Measurements from ENCODE around the gene FAM124B. TPM values are rescaled to one million over a fixed set of nuclear protein-coding genes. Genes with fewer than 3 reads are reported as not detected.
A peak's percentile ranks its signal among the peaks of the same experiment; 100 is the strongest.

Gene FAM124B
- total RNA-seq, 1 donor from 2014 or later, result not detected

DNA sequence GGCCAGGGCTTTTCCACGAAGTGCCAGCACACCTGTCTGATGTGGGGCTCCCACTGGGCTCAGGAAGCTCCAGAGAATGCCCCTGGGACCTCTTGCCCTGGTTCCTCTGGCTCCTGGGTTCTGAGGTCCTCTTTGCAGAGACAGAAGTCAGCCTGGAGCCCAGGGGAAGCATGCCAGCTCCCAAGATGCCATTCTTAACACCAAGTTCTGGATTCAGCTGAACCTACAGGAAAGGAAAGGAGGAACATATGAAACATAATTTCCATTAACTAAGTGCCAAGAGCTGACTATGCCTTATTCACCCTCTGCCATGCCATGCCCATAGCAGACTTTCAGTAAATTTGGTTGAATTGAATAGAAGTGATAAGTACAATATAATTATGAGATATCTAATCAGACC lies 21.9 kb downstream of the FAM124B start:
- H3K4me1 ChIP-seq, result no peaks in the 10 kb centered on the region
- H3K36me3 Mint-ChIP-seq, result no peaks in the 10 kb centered on the region
- H3K4me3 ChIP-seq, result no peak overlapping the region
- TF ChIP-seq CTCF (IDR thresholded peaks at IDR 0.05) (no peak), EZH2phosphoT487 (IDR thresholded peaks at IDR 0.05) (no peak), EZH2 (IDR thresholded peaks at IDR 0.05) (no peak)
- H2AFZ ChIP-seq (replicated peaks), result no peak overlapping the region
- no peak overlapping the region for H3K9ac ChIP-seq
- no peak overlapping the region for H3K4me3 Mint-ChIP-seq
- H3K79me2 ChIP-seq (ENCODE audit: low read depth), result no peaks in the 10 kb centered on the region
- H3K27ac Mint-ChIP-seq, result no peak overlapping the region
- no peaks in the 10 kb centered on the region for H3K36me3 ChIP-seq
- no peak for DNase-seq (ENCODE audit: low spot score)
- no peak overlapping the region for H3K27ac ChIP-seq
- no peaks in the 10 kb centered on the region for H3K27me3 ChIP-seq
- H3F3A ChIP-seq (ENCODE audit: low read depth), result no peaks in the 10 kb centered on the region
- no peaks in the 10 kb centered on the region for H3K4me1 Mint-ChIP-seq
- no peaks in the 10 kb centered on the region for H3K27me3 Mint-ChIP-seq (ENCODE audit: insufficient read depth, low read depth)
- H3K9me3 Mint-ChIP-seq, result no peaks in the 10 kb centered on the region
- no peak overlapping the region for H3K4me2 ChIP-seq
- H4K20me1 ChIP-seq (ENCODE audit: low read depth), result no peaks in the 10 kb centered on the region
- no peaks in the 10 kb centered on the region for H3K9me3 ChIP-seq (ENCODE audit: low read depth)

DNA sequence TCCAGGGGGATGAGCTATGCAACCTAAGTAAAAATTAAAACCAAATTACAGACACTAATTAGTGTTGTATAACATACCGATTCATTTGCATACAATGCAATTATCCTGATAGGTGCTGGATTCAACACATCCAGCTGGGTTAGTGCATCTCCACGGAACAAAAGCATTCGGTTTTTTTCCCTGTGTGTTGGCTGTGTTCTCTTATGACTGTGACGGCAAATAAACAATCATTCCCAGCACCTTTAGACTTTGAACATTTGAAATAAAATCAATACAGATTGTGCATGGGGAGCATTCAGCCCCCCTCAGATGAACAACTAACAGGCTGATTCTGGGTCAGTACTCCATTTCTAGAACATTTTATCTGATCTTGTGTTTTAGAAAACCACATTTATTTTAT lies 22.7 kb downstream of the FAM124B start:
- Histone ChIP-seq H2AFZ (replicated peaks) (no peak overlapping the region), H3K4me2 (no peak overlapping the region), H3K9me3 (ENCODE audit: low read depth) (no peaks in the 10 kb centered on the region), H3K27me3 (no peaks in the 10 kb centered on the region), H3K9ac (no peak overlapping the region), H3K27ac (no peak overlapping the region), H4K20me1 (ENCODE audit: low read depth) (no peaks in the 10 kb centered on the region), H3K4me1 (no peaks in the 10 kb centered on the region), H3F3A (ENCODE audit: low read depth) (no peaks in the 10 kb centered on the region), H3K4me3 (no peak overlapping the region), H3K79me2 (ENCODE audit: low read depth) (no peaks in the 10 kb centered on the region), H3K36me3 (no peaks in the 10 kb centered on the region)
- H3K27me3 Mint-ChIP-seq (ENCODE audit: insufficient read depth, low read depth), result no peaks in the 10 kb centered on the region
- H3K27ac Mint-ChIP-seq, result no peak overlapping the region
- H3K4me3 Mint-ChIP-seq, result no peak overlapping the region
- H3K36me3 Mint-ChIP-seq, result no peaks in the 10 kb centered on the region
- DNase-seq (ENCODE audit: low spot score), result no peak
- no peaks in the 10 kb centered on the region for H3K9me3 Mint-ChIP-seq
- no peaks in the 10 kb centered on the region for H3K4me1 Mint-ChIP-seq
- no peak for TF ChIP-seq EZH2 (IDR thresholded peaks at IDR 0.05)

- H3K27ac ChIP-seq, result no peak overlapping the region
- H3K4me2 ChIP-seq, result no peak overlapping the region
- no peak for DNase-seq (ENCODE audit: low spot score)
- Mint-ChIP-seq H3K27ac (no peak overlapping the region), H3K36me3 (no peaks in the 10 kb centered on the region), H3K4me1 (no peaks in the 10 kb centered on the region), H3K27me3 (ENCODE audit: insufficient read depth, low read depth) (no peaks in the 10 kb centered on the region), H3K4me3 (no peak overlapping the region), H3K9me3 (no peaks in the 10 kb centered on the region)
- no peaks in the 10 kb centered on the region for H3K27me3 ChIP-seq
- no peaks in the 10 kb centered on the region for H3K36me3 ChIP-seq
- TF ChIP-seq EZH2phosphoT487 (IDR thresholded peaks at IDR 0.05) (no peak), CTCF (IDR thresholded peaks at IDR 0.05) (no peak), EZH2 (IDR thresholded peaks at IDR 0.05) (no peak)
- no peaks in the 10 kb centered on the region for H4K20me1 ChIP-seq (ENCODE audit: low read depth)
- H3K4me3 ChIP-seq, result no peak overlapping the region
- no peaks in the 10 kb centered on the region for H3K9me3 ChIP-seq (ENCODE audit: low read depth)
- H3F3A ChIP-seq (ENCODE audit: low read depth), result no peaks in the 10 kb centered on the region
- no peak overlapping the region for H2AFZ ChIP-seq (replicated peaks)
- H3K79me2 ChIP-seq (ENCODE audit: low read depth), result no peaks in the 10 kb centered on the region
- no peaks in the 10 kb centered on the region for H3K4me1 ChIP-seq
- no peak overlapping the region for H3K9ac ChIP-seq
These were observed 23.2 kb downstream of the FAM124B start for GRCh38 chr2:224378701-224379097.

GRCh38 chr2:224377751-224378700 lies 23.9 kb downstream of the FAM124B start:
- H3K4me2 ChIP-seq, result no peak overlapping the region
- no peak for DNase-seq (ENCODE audit: low spot score)
- no peak overlapping the region for H2AFZ ChIP-seq (replicated peaks)
- no peak for TF ChIP-seq EZH2 (IDR thresholded peaks at IDR 0.05)
- no peak for TF ChIP-seq EZH2phosphoT487 (IDR thresholded peaks at IDR 0.05)
- peak; percentile 17 for TF ChIP-seq CTCF (IDR thresholded peaks at IDR 0.05)
- no peaks in the 10 kb centered on the region for H4K20me1 ChIP-seq (ENCODE audit: low read depth)
- H3K9me3 ChIP-seq (ENCODE audit: low read depth), result no peaks in the 10 kb centered on the region
- H3K27me3 ChIP-seq, result no peaks in the 10 kb centered on the region
- Mint-ChIP-seq H3K9me3 (no peaks in the 10 kb centered on the region), H3K4me3 (no peak overlapping the region), H3K4me1 (no peaks in the 10 kb centered on the region), H3K27ac (peak overlapping the region; percentile 24), H3K36me3 (no peaks in the 10 kb centered on the region), H3K27me3 (ENCODE audit: insufficient read depth, low read depth) (no peaks in the 10 kb centered on the region)
- no peak overlapping the region for H3K9ac ChIP-seq
- no peaks in the 10 kb centered on the region for H3K36me3 ChIP-seq
- H3F3A ChIP-seq (ENCODE audit: low read depth), result no peaks in the 10 kb centered on the region
- H3K4me3 ChIP-seq, result no peak overlapping the region
- H3K79me2 ChIP-seq (ENCODE audit: low read depth), result no peaks in the 10 kb centered on the region
- no peaks in the 10 kb centered on the region for H3K4me1 ChIP-seq
- H3K27ac ChIP-seq, result no peak overlapping the region
